PC-3 (cell line): ENCODE results near the gene NOXA1.

Experiments used
- EZH2phosphoT487 ChIP-seq: fragments of 300-600 bp; sonication (generic); IDR thresholded peaks from 2 replicates; pipeline ENCODE4 v1.6.1; 2018; ENCODE audit warnings: mild to moderate bottlenecking, antibody characterized with exemption, low read length, borderline replicate concordance
- TF ChIP-seq, protein P1 (sequence below): fragments of 300-600 bp; sonication (generic); conservative IDR thresholded peaks from 2 replicates; pipeline ENCODE4 v1.5.1; 2017; ENCODE audit warnings: antibody characterized with exemption, low read depth, mild to moderate bottlenecking, low read length

DNA sequence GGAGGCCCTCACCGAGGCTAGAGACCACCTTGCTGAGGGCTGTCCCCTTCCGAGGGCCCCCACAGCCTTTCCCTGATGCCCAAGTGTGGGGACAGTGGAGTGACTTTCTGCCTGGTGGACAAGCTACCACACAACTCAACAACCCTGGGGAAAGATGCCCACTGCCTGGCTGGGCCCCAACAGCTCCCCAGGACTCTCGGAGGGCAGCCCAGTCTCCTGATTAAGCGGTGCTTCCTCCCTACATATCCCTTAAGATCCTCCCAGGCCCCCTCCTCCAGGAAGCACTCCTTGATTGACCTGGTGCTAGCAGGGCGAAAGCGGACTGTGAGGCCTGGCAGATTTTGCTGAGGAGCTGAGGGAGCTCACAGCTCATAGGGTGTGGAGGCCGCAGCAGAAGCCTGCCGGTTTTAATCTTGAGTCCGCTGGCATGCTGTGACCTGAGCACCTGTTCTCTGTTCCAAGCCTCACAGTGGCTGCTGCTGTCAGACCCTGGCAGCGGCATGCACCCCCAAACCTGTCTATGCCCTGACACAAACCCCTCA, 33.7 kb downstream of the NOXA1 start:
- TF ChIP-seq, protein P1, sequence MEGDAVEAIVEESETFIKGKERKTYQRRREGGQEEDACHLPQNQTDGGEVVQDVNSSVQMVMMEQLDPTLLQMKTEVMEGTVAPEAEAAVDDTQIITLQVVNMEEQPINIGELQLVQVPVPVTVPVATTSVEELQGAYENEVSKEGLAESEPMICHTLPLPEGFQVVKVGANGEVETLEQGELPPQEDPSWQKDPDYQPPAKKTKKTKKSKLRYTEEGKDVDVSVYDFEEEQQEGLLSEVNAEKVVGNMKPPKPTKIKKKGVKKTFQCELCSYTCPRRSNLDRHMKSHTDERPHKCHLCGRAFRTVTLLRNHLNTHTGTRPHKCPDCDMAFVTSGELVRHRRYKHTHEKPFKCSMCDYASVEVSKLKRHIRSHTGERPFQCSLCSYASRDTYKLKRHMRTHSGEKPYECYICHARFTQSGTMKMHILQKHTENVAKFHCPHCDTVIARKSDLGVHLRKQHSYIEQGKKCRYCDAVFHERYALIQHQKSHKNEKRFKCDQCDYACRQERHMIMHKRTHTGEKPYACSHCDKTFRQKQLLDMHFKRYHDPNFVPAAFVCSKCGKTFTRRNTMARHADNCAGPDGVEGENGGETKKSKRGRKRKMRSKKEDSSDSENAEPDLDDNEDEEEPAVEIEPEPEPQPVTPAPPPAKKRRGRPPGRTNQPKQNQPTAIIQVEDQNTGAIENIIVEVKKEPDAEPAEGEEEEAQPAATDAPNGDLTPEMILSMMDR = no peak
- TF ChIP-seq EZH2phosphoT487 = no peak
